HG03439 (cell line): Measurements from ENCODE around the gene IPMK.

Experiments
- ATAC-seq: cut with Tn5 transposase; IDR thresholded peaks from one replicate; pipeline ENCODE4 v1.9.1; 2021; ENCODE audit warnings: mild to moderate bottlenecking, moderate library complexity; ENCODE audit not compliant: unreplicated experiment

Gene IPMK

GRCh38 chr10:58267713-58268453, at the start of gene IPMK:
TSS of gene IPMK (minus strand) at chr10:58267894. CDS start at chr10:58267611, 283 bp downstream.
- ATAC-seq = peak; percentile 58

- ATAC-seq = no peak
Observed at GRCh38 chr10:58316874-58317273, 49.2 kb upstream of the IPMK start.

GRCh38 chr10:58311026-58311425, 43.3 kb upstream of the IPMK start:
- ATAC-seq = no peak

GRCh38 chr10:58307676-58308075, 40.0 kb upstream of the IPMK start:
- no peak for ATAC-seq

- no peak for ATAC-seq
Observed at GRCh38 chr10:58305821-58306220, 38.1 kb upstream of the IPMK start.

GRCh38 chr10:58304099-58304633, 36.5 kb upstream of the IPMK start:
- no peak for ATAC-seq

- ATAC-seq = no peak
Observed at GRCh38 chr10:58302254-58302653, 34.6 kb upstream of the IPMK start.

- ATAC-seq = no peak
Observed at GRCh38 chr10:58300676-58301075, 33.0 kb upstream of the IPMK start.

GRCh38 chr10:58299580-58299979, 31.9 kb upstream of the IPMK start:
- ATAC-seq = peak; percentile 71

- no peak for ATAC-seq
Observed at GRCh38 chr10:58293989-58294388, 26.3 kb upstream of the IPMK start.

- ATAC-seq = peak; percentile 82
Observed at GRCh38 chr10:58291538-58292174, 24.0 kb upstream of the IPMK start.

- peak; percentile 99 for ATAC-seq
Observed at GRCh38 chr10:58282615-58283014, 14.9 kb upstream of the IPMK start.

- no peak for ATAC-seq
Observed at GRCh38 chr10:58281092-58281752, 13.5 kb upstream of the IPMK start.

GRCh38 chr10:58280477-58280876, 12.8 kb upstream of the IPMK start:
- no peak for ATAC-seq

GRCh38 chr10:58278962-58279307, 11.2 kb upstream of the IPMK start:
- no peak for ATAC-seq

- ATAC-seq = no peak
Observed at GRCh38 chr10:58278274-58278961, 10.7 kb upstream of the IPMK start.

GRCh38 chr10:58275908-58276307, 8.2 kb upstream of the IPMK start:
- no peak for ATAC-seq

- no peak for ATAC-seq
Observed at GRCh38 chr10:58275261-58275660, 7.6 kb upstream of the IPMK start.

GRCh38 chr10:58269782-58270290, 2.1 kb upstream of the IPMK start:
- ATAC-seq = no peak

- ATAC-seq = peak; percentile 74
Observed at GRCh38 chr10:58268946-58269781, 1.5 kb upstream of the IPMK start, which contains the start of gene CISD1. TSS of gene CISD1 (plus strand) at chr10:58269162. CDS start at chr10:58269274, 112 bp downstream.
